Stimulated activated CD4-positive, alpha-beta T cell treated with anti-CD3 and anti-CD28 coated beads, TNF-alpha, amount 100 ng/mL, for 1 hour (primary cell): ENCODE data around the gene GPHN.
"Not testable (repeated sequence)": the region's sequence is repeated elsewhere in the genome, so short reads cannot be mapped to it uniquely, and the experiment has no call there.

ENCODE experiments used
- DNase-seq, 3 donors: peaks; one replicate each; pipeline ENCODE4 v3.0.0-alpha.2; 2020; ENCODE audit warnings: low read depth in 3 of 3, low spot score in 1 of 3

The GPHN gene

GRCh38 chr14:66501592-66501991 is 6.4 kb upstream of the GPHN start:
- DNase-seq = no peak

- not testable (repeated sequence) for DNase-seq
These were observed 5.1 kb upstream of the GPHN start for GRCh38 chr14:66502836-66503235.

GRCh38 chr14:66503532-66503931 is 4.4 kb upstream of the GPHN start:
- no peak for DNase-seq

DNA sequence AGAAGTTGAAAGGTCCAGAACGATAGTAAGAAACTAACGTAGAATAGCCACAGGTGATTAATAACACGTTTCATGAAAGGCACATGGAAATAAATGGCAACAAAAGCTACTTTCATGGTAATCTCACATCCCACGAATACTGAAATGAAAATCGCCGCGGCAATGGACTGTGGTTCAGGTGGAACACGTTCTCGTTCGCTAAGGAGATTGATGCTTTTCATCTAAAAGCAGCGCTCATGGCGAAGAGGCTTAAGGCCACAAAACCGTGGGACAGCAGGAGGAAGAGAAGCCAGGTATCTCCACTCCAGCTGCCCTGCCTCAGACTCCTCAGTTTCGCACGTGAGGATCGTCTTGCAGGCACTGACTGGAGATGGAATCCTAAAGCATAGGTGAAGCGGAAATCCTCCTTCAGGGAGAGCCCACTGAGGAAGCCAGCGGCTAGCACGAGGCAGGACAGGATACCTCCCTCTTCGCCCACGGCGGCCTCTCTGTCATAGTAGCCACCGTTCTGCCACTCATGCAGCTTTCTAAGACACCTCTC is 696 bp upstream of the GPHN start:
- DNase-seq = no peak

GRCh38 chr14:66508547-66508845 is 549 bp downstream of the GPHN start:
- DNase-seq = peak in 1 of 3 donors; percentile 6

GRCh38 chr14:66508846-66509621 is 1.1 kb downstream of the GPHN start:
- peak in 1 of 3 donors; percentile 37 for DNase-seq

DNA sequence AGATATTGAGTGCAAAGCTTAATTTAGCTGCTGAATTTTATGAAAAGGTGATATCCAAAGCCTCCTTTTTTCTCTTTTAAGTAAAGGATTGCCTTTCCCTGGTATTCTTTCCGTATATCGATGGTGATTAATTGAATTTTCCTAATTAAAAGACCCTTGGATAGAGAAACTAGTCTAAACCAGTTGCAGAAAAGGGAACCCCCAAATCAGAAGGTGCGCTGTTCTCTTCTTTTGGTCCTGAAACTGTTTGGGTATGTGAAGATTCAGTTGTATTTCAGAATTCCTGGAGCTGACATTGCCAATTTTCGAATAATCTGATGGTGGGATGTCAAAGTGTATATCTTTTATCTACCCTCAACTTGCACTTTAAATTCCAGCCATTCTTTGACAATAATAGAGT is 1.9 kb downstream of the GPHN start:
- no peak for DNase-seq

DNA sequence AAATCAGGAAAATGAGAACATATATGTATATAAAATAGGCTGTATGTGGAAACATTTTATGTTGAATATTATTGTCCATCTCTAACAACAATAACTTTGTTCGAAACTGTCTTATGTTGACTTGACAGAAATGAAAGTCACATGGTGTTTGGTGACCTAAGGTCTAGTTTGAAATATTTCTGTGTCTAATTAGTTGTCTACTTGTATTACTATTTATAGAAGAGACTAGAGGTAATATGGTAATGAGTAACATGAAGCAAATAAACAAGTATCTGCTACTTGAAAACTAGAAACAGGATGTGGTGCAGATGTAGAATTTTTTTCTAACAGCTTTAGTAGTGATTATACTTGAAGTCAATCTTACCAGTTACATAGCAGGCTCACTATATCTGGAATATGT is 3.9 kb downstream of the GPHN start:
- DNase-seq = no peak

GRCh38 chr14:66514213-66514612 is 6.3 kb downstream of the GPHN start:
- no peak for DNase-seq

- DNase-seq = no peak
These were observed 22.6 kb downstream of the GPHN start for GRCh38 chr14:66530526-66530925.

DNA sequence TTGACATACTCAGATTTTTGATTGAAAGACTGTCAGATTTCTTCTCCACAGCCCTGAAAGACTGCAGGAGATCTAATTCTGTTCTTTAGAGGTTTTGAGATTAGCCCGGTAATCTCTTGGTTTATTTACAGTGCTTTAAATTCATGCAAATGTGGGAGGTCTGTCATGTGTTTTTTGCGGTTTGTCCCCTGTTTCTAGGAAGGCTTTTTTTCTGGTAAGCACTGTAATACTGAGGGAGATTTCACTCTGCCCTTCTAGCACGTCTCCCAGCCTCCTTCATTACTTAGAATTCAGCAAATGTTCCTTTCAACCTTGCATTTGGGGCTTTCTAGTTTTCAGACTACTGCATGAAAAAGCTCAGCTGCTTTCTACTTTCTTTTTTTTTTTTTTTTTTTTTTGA is 31.1 kb downstream of the GPHN start:
- DNase-seq = no peak

DNA sequence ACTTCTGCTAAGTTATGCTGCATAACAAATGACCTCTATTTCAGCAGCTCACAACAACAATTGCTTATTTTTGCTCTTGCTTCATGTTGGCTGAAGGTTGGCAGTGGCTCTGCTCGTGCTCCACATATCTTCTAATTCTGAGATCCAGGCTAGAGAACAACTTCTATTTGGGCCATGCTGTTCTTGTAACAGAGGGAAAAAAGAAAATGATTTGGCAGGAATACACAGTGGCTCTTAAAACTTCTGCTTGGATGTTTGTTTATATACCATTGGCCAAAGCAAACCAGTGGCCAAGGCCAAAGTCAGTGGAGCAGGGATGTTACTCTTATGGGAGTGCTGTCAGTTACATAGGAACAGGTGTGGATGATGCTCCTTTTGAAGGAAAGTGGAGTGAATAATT is 32.1 kb downstream of the GPHN start:
- DNase-seq = no peak

DNA sequence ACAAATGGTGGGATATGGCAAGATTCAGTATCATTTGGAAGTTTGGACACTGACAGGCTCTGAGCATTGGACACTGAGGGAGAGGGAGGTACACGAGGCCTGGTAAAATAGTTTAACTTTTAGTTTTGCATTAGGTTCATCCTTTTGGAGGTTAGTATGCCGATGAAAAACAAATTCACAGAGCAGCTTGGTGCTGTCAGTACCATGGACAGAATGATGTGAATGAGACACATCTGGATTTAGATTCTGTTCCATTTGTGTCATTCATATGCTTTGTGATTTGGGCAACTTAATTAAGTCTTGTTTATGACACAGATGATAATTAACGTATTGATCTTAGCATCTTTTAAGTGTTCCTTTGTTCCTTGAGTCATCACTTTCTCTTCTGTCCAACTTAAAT is 33.7 kb downstream of the GPHN start:
- DNase-seq = no peak

DNA sequence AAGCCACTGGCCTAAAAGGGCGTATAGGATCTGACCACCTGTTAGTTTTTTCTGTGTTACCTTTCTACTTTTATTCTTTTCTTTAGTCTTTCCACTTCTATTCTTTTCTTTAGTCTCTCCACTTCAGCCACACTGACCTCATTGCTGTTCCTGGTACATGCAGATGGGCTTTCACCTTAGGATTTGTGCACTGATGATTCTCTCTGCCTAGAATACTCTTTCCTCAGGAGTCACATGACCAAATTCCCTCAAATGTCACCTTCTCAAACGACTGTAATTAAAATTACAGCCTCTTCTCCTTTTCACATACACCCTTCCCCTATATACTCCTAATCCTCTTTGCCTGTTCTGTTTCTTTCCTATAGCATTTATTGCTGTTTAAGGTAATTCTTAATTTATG is 36.0 kb downstream of the GPHN start:
- DNase-seq = no peak

DNA sequence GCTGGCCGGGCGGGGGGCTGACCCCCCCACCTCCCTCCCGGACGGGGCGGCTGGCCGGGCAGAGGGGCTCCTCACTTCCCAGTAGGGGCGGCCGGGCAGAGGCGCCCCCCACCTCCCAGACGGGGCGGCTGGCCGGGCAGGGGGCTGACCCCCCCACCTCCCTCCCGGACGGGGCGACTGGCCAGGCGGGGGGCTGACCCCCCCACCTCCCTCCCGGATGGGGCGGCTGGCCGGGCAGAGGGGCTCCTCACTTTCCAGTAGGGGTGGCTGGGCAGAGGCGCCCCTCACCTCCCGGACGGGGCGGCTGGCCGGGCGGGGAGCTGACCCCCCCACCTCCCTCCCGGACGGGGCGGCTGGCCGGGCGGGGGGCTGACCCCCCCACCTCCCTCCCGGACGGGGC is 37.2 kb downstream of the GPHN start:
- DNase-seq = not testable (repeated sequence)

DNA sequence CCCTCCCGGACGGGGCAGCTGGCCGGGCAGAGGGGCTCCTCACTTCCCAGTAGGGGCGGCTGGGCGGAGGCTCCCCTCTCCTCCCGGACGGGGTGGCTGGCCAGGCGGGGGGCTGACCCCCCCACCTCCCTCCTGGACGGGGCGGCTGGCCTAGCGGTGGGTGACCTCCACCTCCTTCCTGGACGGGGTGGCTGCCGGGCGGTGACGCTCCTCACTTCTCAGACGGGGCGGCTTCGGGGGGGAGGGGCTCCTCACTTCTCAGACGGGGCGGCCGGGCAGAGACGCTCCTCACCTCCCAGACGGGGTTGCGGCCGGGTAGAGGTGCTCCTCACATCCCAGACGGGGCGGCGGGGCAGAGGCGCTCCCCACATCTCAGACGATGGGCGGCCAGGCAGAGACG is 37.8 kb downstream of the GPHN start:
- DNase-seq = not testable (repeated sequence)

- no peak for DNase-seq
These were observed 55.8 kb downstream of the GPHN start for GRCh38 chr14:66563731-66564130.

DNA sequence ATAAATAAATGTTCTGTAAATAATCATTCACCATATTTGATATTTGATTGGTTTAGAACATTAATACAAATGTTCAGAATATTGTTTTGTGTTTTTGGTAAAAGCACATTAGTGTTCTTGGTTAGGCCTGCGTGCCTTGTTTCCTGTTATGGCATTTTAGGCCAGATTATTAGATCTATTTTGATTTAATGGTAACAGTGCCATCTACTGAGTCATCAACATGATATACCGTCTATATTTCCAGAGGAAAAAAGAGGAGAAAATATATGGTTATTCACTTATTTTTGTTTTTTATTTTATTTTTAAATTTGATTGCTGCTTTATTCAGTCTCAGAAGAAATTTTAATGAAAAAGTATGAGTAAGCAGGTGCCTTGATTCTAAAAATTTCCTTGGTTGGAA is 60.3 kb downstream of the GPHN start:
- no peak for DNase-seq

DNA sequence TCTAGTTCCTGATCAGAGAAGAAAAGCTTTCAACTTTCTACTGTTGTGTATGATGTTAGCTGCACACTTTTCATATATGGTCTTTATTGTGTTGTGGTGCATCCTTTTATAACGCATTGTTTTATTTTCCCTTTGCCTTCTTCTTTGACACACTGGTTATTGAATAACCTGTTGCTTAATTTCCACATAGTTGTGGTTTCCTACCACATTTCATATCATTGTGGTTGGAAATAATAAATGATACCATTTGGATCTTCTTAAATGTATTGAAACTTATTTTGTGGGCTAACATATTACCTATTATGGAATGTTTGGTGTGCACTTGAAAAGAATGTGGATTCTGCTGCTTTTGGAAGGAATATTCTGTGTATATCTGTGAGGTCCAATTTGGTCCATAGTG is 64.9 kb downstream of the GPHN start:
- no peak for DNase-seq

DNA sequence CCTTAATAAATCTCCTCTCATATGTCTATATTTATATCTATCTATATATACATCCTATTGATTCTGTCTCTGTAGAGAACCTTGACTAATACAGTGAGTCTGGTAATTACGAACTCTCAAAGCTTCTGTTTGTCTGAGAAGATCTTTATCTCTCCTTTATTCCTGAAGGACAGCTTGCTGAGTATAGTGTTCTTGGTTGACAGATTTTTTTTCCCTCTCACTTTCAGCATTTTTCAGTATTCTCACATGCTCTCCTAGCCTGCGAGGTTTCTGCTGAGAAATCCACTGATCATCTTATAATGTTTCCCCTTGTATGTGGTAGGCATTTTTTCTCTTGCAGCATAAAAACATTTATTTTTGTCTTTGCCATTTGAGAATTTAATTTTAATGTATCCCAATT is 67.1 kb downstream of the GPHN start:
- no peak for DNase-seq

GRCh38 chr14:66575939-66576338 is 68.0 kb downstream of the GPHN start:
- DNase-seq = no peak

DNA sequence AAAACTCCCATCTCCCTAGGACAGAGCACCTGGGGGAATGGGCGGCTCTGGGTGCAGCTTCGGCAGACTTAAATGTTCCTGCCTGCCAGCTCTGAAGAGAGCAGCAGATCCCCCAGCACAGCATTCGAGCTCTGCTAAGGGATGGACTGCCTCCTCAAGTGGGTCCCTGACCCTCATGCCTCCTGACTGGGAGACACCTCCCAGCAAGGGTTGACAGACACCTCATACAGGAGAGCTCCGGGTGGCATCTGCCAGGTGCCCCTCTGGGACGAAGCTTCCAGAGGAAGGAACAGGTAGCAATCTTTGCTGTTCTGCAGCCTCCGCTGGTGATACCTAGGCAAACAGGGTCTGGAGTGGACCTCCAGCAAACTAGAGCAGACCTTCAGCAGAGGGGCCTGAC is 79.8 kb downstream of the GPHN start:
- not testable (repeated sequence) for DNase-seq

- no peak for DNase-seq
These were observed 87.4 kb downstream of the GPHN start for GRCh38 chr14:66595394-66595793.
